GM19238 (cell line): ENCODE data around the gene PTPRJ.

ENCODE experiments used
- DNase-seq: peaks from one replicate; pipeline ENCODE4 v3.0.0; 2011; ENCODE audit warnings: low spot score; ENCODE audit not compliant: insufficient read length

The PTPRJ gene

DNA sequence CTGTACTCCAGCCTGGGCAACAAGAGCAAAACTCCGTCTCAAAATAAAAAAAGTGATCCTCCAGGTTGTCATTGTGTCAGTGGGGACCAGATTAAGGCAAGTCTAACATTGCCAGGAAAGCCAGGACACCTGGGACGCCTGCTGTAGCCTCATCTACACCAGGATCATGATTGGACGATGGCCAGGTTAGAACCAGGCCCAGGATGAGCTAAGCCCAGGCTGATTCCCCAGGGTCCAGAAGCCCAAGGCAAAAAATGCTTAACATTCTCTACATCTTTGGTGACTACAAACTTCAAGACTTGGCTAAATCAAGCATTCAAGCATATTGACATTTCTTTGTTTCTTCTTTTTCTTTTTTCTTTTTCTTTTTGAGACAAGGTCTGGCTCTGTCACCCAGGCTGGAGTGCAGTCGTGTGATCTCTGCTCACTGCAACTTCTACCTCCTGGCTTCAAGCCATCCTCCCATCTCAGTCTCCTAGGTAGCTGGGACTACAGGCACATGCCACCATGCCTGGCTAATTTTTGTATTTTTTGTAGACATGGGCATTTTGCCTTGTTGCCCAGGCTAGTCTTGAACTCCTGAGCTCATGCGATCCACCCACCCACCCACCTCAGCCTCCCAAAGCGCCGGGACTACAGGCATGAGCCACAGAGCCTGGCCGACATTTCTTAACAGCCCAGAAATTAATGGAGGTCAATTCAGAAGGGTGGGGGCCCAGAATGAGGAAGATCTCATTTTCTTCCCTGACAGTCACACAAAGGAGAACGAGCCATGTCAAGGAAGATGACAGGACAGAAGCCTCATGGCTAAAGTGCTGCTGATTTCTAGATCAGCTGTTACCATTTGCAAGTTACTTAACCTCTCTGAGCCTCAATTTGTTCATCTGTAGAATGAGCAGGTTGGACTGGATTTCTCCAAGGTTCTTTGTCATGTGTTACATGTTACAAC lies 12.5 kb upstream of the PTPRJ start:
- no peak for DNase-seq

- DNase-seq, result no peak
Measured at GRCh38 chr11:47969401-47969800, 11.0 kb upstream of the PTPRJ start.

DNA sequence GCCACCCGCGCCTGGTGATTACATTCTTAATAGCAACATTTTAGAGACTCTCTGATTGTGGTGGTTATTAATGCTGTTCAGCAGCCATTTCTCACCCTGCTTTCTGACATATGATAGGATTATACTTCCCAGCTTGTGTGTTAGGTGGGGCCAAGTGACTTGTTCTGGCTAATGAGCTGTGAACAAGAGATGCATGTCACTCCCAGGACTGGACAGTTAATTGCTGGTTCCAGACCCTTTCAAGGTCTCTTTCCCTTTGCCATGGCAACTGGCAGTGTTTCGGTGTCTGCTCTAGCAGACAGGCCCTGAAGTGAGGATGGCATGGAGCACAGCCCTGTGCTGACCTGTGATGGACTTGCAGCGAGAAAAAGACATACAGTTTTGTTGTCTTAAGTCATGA lies 8.9 kb upstream of the PTPRJ start:
- no peak for DNase-seq

- no peak for DNase-seq
Measured at GRCh38 chr11:47973173-47973572, 7.2 kb upstream of the PTPRJ start.

DNA sequence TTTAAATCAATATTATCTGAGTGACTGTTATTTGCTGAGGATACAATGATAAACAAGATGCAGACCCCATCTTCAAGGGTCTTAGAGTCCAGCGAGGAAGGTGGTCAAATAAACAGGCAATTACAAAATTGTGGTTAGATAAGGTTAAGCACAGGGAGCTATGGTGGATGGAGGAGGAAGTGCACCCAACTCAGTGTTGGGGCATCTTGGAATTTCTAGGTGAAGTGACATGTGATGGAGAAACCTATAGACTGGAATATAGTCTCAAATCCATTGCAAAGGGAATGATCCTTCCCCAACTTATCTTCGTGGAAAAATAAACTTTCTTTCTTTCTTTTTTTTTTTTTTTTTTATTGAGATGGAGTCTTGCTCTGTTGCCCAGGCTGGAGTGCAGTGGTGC lies 3.4 kb upstream of the PTPRJ start:
- no peak for DNase-seq

- DNase-seq, result no peak
Measured at GRCh38 chr11:47977623-47978022, 2.7 kb upstream of the PTPRJ start.

- no peak for DNase-seq
Measured at GRCh38 chr11:47979378-47980087, 826 bp upstream of the PTPRJ start.

GRCh38 chr11:47980907-47981621 lies 705 bp downstream of the PTPRJ start:
- peak; percentile 39 for DNase-seq

GRCh38 chr11:47981667-47982404 lies 1.5 kb downstream of the PTPRJ start:
- DNase-seq, result no peak

- DNase-seq, result no peak
Measured at GRCh38 chr11:47982616-47983015, 2.3 kb downstream of the PTPRJ start.

GRCh38 chr11:47983464-47984397 lies 3.4 kb downstream of the PTPRJ start:
- no peak for DNase-seq

- DNase-seq, result no peak
Measured at GRCh38 chr11:47986219-47986618, 5.9 kb downstream of the PTPRJ start.

- DNase-seq, result no peak
Measured at GRCh38 chr11:47986742-47987141, 6.4 kb downstream of the PTPRJ start.

- DNase-seq, result no peak
Measured at GRCh38 chr11:47987310-47987709, 7.0 kb downstream of the PTPRJ start.

- no peak for DNase-seq
Measured at GRCh38 chr11:47987781-47988180, 7.4 kb downstream of the PTPRJ start.

- no peak for DNase-seq
Measured at GRCh38 chr11:47989779-47990178, 9.4 kb downstream of the PTPRJ start.

- DNase-seq, result no peak
Measured at GRCh38 chr11:47991266-47991830, 11.0 kb downstream of the PTPRJ start.

GRCh38 chr11:47991894-47992293 lies 11.5 kb downstream of the PTPRJ start:
- DNase-seq, result no peak

GRCh38 chr11:47992959-47993820 lies 12.8 kb downstream of the PTPRJ start:
- DNase-seq, result no peak
